Progenitor cell of endocrine pancreas (in vitro differentiated cells): ENCODE results near the gene CIDEC. TPM values are rescaled to one million over a fixed set of nuclear protein-coding genes. Genes with fewer than 3 reads are reported as not detected.

Source experiments
- DNase-seq: peaks from one replicate; pipeline ENCODE4 v3.0.0; 2021; ENCODE audit warnings: low spot score; ENCODE audit not compliant: unreplicated experiment
- H3K27ac Mint-ChIP-seq: 2 replicates; pipeline ENCODE4 v1.8.0; 2021; ENCODE audit warnings: mild to moderate bottlenecking, moderate library complexity, mixed read lengths
- H3K27me3 Mint-ChIP-seq: 2 replicates; pipeline ENCODE4 v1.8.0; 2021; ENCODE audit warnings: mixed read lengths
- H3K36me3 Mint-ChIP-seq: 2 replicates; pipeline ENCODE4 v1.8.0; 2022; ENCODE audit warnings: mixed read lengths; ENCODE audit not compliant: insufficient read depth
- H3K4me1 Mint-ChIP-seq: 2 replicates; pipeline ENCODE4 v1.8.0; 2021; ENCODE audit warnings: low read depth, mixed read lengths
- H3K4me3 Mint-ChIP-seq: 2 replicates; pipeline ENCODE4 v1.8.0; 2021; ENCODE audit warnings: low read depth, mild to moderate bottlenecking, moderate library complexity, mixed read lengths
- H3K9me3 Mint-ChIP-seq: 2 replicates; pipeline ENCODE4 v1.8.0; 2021; ENCODE audit warnings: low read depth, mixed read lengths
- total RNA-seq: library from RNA; stranded (reverse); gene quantifications from 2 replicates; pipeline ENCODE4 v1.2.1, GENCODE V29; 2021
- TF ChIP-seq, protein P1 (sequence below): fragments of 200-600 bp; sonication (generic); IDR thresholded peaks from one replicate; pipeline ENCODE4 v1.5.0; 2021; ENCODE audit warnings: antibody characterized with exemption, mild to moderate bottlenecking; ENCODE audit not compliant: unreplicated experiment

Gene CIDEC
- total RNA-seq, 1 donor from 2014 or later, result not detected

DNA sequence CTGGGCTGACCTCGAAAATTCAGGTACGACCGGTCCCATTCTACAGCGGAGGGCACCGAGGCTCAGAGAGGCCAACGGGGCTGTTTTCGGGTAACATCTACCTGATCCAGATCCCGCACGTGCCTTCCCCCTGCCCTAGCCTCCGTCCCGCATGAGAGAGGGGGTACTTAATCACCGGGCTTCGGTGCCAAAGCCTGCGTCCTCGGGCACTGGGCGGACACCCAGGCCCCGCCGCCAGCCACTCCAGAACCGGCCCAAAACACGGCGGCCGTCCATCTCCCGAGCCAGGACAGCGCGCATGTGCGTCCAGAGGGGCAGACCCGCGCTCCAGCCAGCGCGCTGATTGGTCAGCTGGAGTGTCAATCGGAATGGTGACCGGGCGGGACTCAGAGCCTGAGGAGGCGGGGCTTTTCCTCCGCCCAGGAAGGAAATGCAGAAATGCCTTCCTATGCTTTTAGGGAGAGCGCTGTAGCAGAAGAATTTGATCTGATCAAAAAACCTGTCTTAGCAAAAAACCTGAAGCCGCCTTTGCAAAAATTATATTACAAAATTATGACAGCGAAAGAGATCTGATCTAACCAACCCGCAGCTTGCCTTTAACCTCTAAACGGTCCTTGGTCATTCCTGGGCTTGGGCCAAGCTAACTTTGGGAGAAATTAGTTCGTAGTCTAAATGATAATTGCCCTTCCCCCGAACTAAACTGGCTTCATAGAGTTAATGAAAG is 36.2 kb downstream of the CIDEC start, which contains the start of gene RPUSD3:
TSS of gene RPUSD3 (minus strand) at position 294 of the 724 bp plus-strand sequence. CDS start at position 276, 18 bp downstream.
- DNase-seq, result peak; percentile 99
- TF ChIP-seq, protein P1, sequence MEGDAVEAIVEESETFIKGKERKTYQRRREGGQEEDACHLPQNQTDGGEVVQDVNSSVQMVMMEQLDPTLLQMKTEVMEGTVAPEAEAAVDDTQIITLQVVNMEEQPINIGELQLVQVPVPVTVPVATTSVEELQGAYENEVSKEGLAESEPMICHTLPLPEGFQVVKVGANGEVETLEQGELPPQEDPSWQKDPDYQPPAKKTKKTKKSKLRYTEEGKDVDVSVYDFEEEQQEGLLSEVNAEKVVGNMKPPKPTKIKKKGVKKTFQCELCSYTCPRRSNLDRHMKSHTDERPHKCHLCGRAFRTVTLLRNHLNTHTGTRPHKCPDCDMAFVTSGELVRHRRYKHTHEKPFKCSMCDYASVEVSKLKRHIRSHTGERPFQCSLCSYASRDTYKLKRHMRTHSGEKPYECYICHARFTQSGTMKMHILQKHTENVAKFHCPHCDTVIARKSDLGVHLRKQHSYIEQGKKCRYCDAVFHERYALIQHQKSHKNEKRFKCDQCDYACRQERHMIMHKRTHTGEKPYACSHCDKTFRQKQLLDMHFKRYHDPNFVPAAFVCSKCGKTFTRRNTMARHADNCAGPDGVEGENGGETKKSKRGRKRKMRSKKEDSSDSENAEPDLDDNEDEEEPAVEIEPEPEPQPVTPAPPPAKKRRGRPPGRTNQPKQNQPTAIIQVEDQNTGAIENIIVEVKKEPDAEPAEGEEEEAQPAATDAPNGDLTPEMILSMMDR, result no peak
- Mint-ChIP-seq H3K27ac (peak within 1 kb of the TSS; percentile 94), H3K9me3 (no peaks in the 10 kb centered on the region), H3K27me3 (no peaks in the 10 kb centered on the region), H3K36me3 (peaks cover 8% of the 10 kb centered on the region), H3K4me1 (peaks cover 8% of the 10 kb centered on the region), H3K4me3 (peak within 1 kb of the TSS; percentile 98)

DNA sequence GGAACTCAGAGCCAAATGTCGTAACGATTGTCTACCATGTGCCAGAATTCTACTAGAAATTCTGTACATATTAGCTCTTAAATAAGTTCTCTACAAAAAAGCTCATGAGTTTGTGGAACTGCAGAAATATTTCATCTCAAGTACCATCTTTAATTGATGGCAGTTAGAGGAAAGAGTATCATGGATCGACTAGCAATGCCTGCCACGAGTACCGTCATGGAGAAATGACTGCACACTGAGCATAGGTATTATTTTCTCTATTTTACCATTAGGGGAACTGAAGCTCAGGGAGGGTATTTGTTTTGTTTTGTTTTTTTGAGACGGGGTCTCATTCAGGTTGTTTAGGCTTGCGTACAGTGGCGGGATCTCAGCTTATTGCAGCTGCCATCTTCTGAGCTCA is 39.0 kb downstream of the CIDEC start:
- DNase-seq, result no peak
- H3K36me3 Mint-ChIP-seq, result peaks cover 8% of the 10 kb centered on the region
- no peaks in the 10 kb centered on the region for H3K27me3 Mint-ChIP-seq
- H3K4me3 Mint-ChIP-seq, result no peak overlapping the region
- TF ChIP-seq, protein P1, result no peak
- no peaks in the 10 kb centered on the region for H3K9me3 Mint-ChIP-seq
- no peak overlapping the region for H3K27ac Mint-ChIP-seq
- H3K4me1 Mint-ChIP-seq, result peaks cover 3% of the 10 kb centered on the region

DNA sequence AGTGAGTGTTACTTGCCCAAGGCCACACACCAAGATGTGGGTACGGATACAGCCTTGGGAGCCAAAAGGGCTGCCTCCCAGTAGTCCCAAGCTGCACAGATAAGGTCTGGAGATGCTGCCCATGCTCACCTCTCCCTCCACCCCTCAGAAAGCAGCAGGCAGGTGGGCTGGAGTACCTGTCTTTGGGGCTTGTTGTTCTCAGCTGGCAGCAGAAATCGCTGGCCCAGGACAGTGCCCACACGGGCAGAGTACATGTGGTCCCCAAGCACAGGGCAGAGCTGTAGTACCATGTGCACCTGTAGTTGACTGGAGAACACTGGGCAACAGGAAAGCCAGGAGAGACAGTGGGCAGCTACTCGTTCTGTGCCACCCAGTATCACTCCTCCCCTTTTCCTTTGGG is 41.2 kb downstream of the CIDEC start:
- TF ChIP-seq, protein P1, result no peak
- H3K4me1 Mint-ChIP-seq, result peaks cover 3% of the 10 kb centered on the region
- no peaks in the 10 kb centered on the region for H3K9me3 Mint-ChIP-seq
- H3K4me3 Mint-ChIP-seq, result no peak overlapping the region
- H3K27ac Mint-ChIP-seq, result no peak overlapping the region
- peaks cover 10% of the 10 kb centered on the region for H3K36me3 Mint-ChIP-seq
- H3K27me3 Mint-ChIP-seq, result no peaks in the 10 kb centered on the region
- DNase-seq, result no peak

DNA sequence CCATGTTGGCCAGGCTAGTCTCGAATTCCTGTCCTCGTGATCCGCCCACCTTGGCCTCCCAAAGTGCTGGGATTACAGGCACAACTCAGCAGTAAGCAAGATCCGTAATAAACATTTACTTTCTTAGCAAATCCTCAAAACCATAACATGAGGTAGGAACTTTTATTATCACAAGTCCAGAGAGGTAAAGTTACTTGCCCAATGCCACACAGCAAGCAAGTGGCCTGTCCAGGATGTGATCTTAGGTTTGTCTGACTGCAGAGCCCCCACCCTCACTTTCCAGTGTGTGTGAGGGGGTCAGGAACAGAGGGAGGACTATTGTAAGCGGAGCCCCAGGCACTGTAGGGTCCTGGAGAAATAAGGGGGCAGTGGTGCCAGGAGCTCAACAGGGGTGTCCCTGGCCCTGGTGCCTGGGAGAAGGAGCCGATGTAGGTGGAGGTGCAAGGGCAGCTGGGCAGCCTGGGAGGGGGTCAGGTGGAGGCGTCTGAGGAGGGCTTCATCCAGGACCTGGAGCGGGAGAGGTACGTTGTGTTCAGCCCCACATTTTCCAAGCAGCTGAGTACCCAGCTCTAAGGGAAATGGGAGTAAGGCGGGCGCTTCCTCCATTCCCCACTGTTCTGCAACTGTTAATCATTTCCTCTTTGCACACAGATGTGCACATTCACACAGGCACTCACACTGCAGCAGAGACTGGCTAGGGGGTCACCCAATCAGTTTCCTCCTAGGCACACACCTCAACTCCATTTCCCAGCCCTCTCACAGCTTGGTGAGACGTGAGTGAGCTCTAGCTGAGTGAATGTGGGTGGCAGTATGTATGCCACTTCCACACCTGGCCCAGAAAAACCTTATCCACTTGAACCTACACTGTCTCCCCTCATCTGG is 42.1 kb downstream of the CIDEC start:
- H3K36me3 Mint-ChIP-seq, result peaks cover 10% of the 10 kb centered on the region
- no peak for DNase-seq
- TF ChIP-seq, protein P1, result no peak
- peak overlapping the region; percentile 87 for H3K27ac Mint-ChIP-seq
- H3K4me3 Mint-ChIP-seq, result no peak overlapping the region
- H3K27me3 Mint-ChIP-seq, result no peaks in the 10 kb centered on the region
- H3K9me3 Mint-ChIP-seq, result no peaks in the 10 kb centered on the region
- peaks cover 3% of the 10 kb centered on the region for H3K4me1 Mint-ChIP-seq

DNA sequence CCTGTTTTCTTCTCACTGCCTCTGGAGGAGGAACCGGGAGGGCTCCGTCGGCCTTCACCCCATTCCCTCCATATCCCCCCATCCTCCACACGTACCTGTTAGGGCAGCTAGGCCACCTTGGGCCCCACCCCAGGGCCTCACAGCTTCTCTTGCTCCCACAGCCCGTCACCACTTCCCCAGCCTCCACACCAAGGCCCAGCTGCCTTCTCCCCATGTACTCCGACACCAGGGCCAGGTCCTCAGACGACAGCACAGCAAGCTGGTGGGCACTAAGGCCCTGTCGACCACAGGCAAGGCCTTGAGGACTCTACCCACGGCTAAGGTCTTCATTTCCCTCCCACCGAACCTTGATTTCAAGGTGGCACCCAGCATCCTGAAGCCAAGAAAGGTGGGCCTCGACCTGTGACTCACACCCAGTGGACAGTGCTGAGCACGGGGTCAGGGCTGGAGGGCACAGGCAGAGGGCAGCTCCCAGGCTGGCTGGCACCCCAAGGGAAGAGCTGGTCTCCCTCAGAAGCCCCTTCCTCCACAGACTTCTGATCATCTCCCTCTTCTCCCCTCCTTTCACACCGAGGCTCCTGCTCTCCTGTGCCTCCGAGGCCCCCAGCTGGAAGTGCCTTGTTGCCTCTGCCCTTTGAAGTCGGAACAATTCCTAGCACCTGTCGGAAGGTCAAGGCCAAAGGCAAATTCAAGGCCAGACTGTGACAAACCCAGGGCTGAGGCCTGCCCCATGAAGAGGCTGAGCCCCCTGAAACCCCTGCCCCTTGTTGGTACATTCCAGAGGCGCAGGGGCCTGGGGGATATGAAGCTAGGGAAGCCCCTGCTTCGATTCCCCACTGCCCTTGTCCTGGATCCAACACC is 45.3 kb downstream of the CIDEC start:
- peaks cover 2% of the 10 kb centered on the region for H3K36me3 Mint-ChIP-seq
- peak overlapping the region; percentile 20 for H3K27ac Mint-ChIP-seq
- H3K4me1 Mint-ChIP-seq, result peaks cover 3% of the 10 kb centered on the region
- TF ChIP-seq, protein P1, result no peak
- no peak for DNase-seq
- H3K9me3 Mint-ChIP-seq, result no peaks in the 10 kb centered on the region
- H3K4me3 Mint-ChIP-seq, result no peak overlapping the region
- no peaks in the 10 kb centered on the region for H3K27me3 Mint-ChIP-seq
